ENCODE measurements around the gene MYCN.

DNA sequence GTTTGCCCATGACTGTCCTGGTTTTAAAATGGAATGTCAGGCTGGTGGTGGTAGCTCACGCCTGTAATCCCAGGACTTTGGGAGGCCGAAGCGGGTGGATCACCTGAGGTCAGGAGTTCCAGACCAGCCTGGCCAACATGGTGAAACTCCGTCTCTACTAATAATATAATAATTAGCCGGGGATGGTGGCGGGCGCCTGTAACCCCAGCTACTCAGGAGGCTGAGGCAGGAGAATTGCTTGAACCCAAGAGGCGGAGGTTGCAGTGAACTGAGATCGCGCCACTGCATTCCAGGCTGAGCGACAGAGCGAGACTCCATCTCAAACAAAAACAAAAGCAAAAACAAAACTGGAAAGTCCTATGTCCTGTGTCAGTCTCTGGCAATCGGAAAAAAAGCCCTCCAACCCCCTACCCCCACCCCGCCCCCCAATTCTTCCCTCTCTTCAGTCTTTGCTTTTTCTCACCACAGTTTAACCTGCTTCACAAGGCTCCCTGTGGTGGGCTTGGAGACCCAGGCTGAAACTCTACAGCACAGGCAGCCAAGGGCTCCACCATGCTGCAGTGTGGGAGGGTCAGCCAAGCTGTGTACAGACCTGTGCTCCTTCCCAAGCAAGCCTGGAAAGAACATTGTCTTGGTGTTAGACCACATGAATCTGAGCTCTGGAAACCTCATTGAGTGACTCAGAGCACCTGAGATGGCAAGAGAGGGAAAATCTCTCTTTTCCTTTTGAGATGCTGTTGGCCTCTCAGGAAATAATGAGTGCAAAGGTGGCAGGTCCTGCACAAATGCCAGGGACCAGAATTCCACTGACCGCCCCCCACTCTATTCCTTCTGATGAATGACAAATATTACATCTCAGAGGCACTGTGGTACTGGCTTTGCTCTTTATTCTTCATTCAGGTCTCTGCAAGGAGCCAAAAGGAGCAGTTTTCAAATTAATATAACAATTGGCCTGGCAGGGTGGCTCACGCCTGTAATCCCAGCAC is 16.7 kb downstream of the MYCN start:
- TF ChIP-seq, protein P1, sequence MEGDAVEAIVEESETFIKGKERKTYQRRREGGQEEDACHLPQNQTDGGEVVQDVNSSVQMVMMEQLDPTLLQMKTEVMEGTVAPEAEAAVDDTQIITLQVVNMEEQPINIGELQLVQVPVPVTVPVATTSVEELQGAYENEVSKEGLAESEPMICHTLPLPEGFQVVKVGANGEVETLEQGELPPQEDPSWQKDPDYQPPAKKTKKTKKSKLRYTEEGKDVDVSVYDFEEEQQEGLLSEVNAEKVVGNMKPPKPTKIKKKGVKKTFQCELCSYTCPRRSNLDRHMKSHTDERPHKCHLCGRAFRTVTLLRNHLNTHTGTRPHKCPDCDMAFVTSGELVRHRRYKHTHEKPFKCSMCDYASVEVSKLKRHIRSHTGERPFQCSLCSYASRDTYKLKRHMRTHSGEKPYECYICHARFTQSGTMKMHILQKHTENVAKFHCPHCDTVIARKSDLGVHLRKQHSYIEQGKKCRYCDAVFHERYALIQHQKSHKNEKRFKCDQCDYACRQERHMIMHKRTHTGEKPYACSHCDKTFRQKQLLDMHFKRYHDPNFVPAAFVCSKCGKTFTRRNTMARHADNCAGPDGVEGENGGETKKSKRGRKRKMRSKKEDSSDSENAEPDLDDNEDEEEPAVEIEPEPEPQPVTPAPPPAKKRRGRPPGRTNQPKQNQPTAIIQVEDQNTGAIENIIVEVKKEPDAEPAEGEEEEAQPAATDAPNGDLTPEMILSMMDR (IDR thresholded peaks at IDR 0.05), result no peak
- no peak for TF ChIP-seq POLR2AphosphoS5 (IDR thresholded peaks at IDR 0.05)
- TF ChIP-seq POLR2A (IDR thresholded peaks at IDR 0.05), result no peak
- no peak for TF ChIP-seq EP300 (IDR thresholded peaks at IDR 0.05; ENCODE audit: low read depth)

Measured in transverse colon (tissue), 4 donors.